Activated T-cell treated with anti-CD3 and anti-CD28 coated beads, Interleukin-2, amount 50 U/mL, for 72 hours (primary cell): ENCODE measurements around the gene ZNF12. TPM values are rescaled to one million over a fixed set of nuclear protein-coding genes. Genes with fewer than 3 reads are reported as not detected.
A peak's percentile ranks its signal among the peaks of the same experiment; 100 is the strongest.

ENCODE experiments used
- ATAC-seq, 2 donors: fragments of 150-1000 bp; cut with Tn5 transposase; replicated peaks in 1 of 2; 2 replicates each; pipeline ENCODE4 v1.10.0; 2021; ENCODE audit warnings: moderate library complexity in 2 of 2, mild to moderate bottlenecking in 1 of 2
- DNase-seq, 2 donors: peaks; one replicate each; pipeline ENCODE4 v3.0.0; 2021 to 2022; ENCODE audit warnings: mixed read lengths in 1 of 2
- H3K27ac Mint-ChIP-seq: one replicate; pipeline ENCODE4 v1.8.0; 2022; ENCODE audit warnings: mild to moderate bottlenecking, moderate library complexity, mixed read lengths
- H3K27me3 Mint-ChIP-seq: one replicate; pipeline ENCODE4 v1.8.0; 2022; ENCODE audit warnings: low read depth, mixed read lengths
- H3K36me3 Mint-ChIP-seq, 2 donors: one replicate each; pipeline ENCODE4 v1.8.0; 2022; ENCODE audit warnings: mixed read lengths in 2 of 2, mild to moderate bottlenecking in 1 of 2; ENCODE audit not compliant: insufficient read depth in 2 of 2
- H3K4me1 Mint-ChIP-seq: one replicate; pipeline ENCODE4 v1.8.0; 2022; ENCODE audit warnings: low read depth, mixed read lengths
- H3K4me3 Mint-ChIP-seq, 2 donors: one replicate each; pipeline ENCODE4 v1.8.0; 2022; ENCODE audit warnings: mild to moderate bottlenecking in 2 of 2, mixed read lengths in 2 of 2, moderate library complexity in 2 of 2
- H3K9me3 Mint-ChIP-seq, 2 donors: one replicate each; pipeline ENCODE4 v1.8.0; 2022; ENCODE audit warnings: mixed read lengths in 2 of 2
- total RNA-seq, 2 donors: library from RNA; stranded (reverse); gene quantifications; one replicate each; pipeline ENCODE4 v1.2.3, GENCODE V29; 2022

Gene ZNF12
- total RNA-seq, 2 donors from 2014 or later = 18.5 to 21.5 TPM

GRCh38 chr7:6649241-6649961, 57.3 kb downstream of the ZNF12 start:
- Mint-ChIP-seq H3K4me3 (no peak overlapping the region), H3K27ac (no peak overlapping the region), H3K27me3 (no peaks in the 10 kb centered on the region), H3K36me3 (peaks cover 6 to 25% of the 10 kb centered on the region in 2 donors), H3K4me1 (no peaks in the 10 kb centered on the region), H3K9me3 (peaks cover 0 to 2% of the 10 kb centered on the region in 2 donors)
- no peak for DNase-seq
- no peak for ATAC-seq

- Mint-ChIP-seq H3K9me3 (peaks cover 0 to 2% of the 10 kb centered on the region in 2 donors), H3K4me3 (no peak overlapping the region), H3K27ac (no peak overlapping the region), H3K27me3 (no peaks in the 10 kb centered on the region), H3K4me1 (no peaks in the 10 kb centered on the region), H3K36me3 (peaks cover 6 to 25% of the 10 kb centered on the region in 2 donors)
- DNase-seq (no peak), ATAC-seq (no peak)
These were observed 58.0 kb downstream of the ZNF12 start for GRCh38 chr7:6648815-6649104.

GRCh38 chr7:6648066-6648814, 58.5 kb downstream of the ZNF12 start:
- peaks cover 0 to 2% of the 10 kb centered on the region in 2 donors for H3K9me3 Mint-ChIP-seq

GRCh38 chr7:6647541-6647940, 59.2 kb downstream of the ZNF12 start:
- Mint-ChIP-seq H3K4me1 (no peaks in the 10 kb centered on the region), H3K27me3 (no peaks in the 10 kb centered on the region), H3K4me3 (no peak overlapping the region), H3K27ac (no peak overlapping the region), H3K36me3 (peaks cover 6 to 25% of the 10 kb centered on the region in 2 donors), H3K9me3 (peaks cover 0 to 2% of the 10 kb centered on the region in 2 donors)
- ATAC-seq = no peak
- DNase-seq = no peak

More at GRCh38 chr7:6648066-6648814, 58.5 kb downstream of the ZNF12 start:
- Mint-ChIP-seq H3K36me3 (peaks cover 6 to 25% of the 10 kb centered on the region in 2 donors), H3K27ac (no peak overlapping the region), H3K27me3 (no peaks in the 10 kb centered on the region), H3K4me3 (no peak overlapping the region), H3K4me1 (no peaks in the 10 kb centered on the region)
- no peak for ATAC-seq
- no peak for DNase-seq

- no peak overlapping the region for H3K4me3 Mint-ChIP-seq
- no peaks in the 10 kb centered on the region for H3K4me1 Mint-ChIP-seq
- peaks cover 0 to 2% of the 10 kb centered on the region in 2 donors for H3K9me3 Mint-ChIP-seq
- DNase-seq (no peak), ATAC-seq (no peak)
- H3K36me3 Mint-ChIP-seq = peaks cover 4 to 24% of the 10 kb centered on the region in 2 donors
- H3K27me3 Mint-ChIP-seq = no peaks in the 10 kb centered on the region
- no peak overlapping the region for H3K27ac Mint-ChIP-seq
These were observed 59.7 kb downstream of the ZNF12 start for GRCh38 chr7:6647080-6647479.

GRCh38 chr7:6646465-6646864, 60.3 kb downstream of the ZNF12 start:
- no peaks in the 10 kb centered on the region for H3K4me1 Mint-ChIP-seq
- no peaks in the 10 kb centered on the region for H3K27me3 Mint-ChIP-seq
- H3K4me3 Mint-ChIP-seq = no peak overlapping the region
- peaks cover 0 to 2% of the 10 kb centered on the region in 2 donors for H3K9me3 Mint-ChIP-seq
- ATAC-seq = peak in 1 of 2 donors; percentile 18
- peaks cover 4 to 23% of the 10 kb centered on the region in 2 donors for H3K36me3 Mint-ChIP-seq
- no peak overlapping the region for H3K27ac Mint-ChIP-seq
- DNase-seq = no peak

- Mint-ChIP-seq H3K27me3 (no peaks in the 10 kb centered on the region), H3K27ac (no peak overlapping the region)
- ATAC-seq = no peak
These were observed 62.0 kb downstream of the ZNF12 start for GRCh38 chr7:6644728-6645127.

GRCh38 chr7:6643915-6644625, 62.7 kb downstream of the ZNF12 start:
- DNase-seq = no peak
- Mint-ChIP-seq H3K27me3 (no peaks in the 10 kb centered on the region), H3K27ac (no peak overlapping the region), H3K4me1 (peaks cover 13% of the 10 kb centered on the region), H3K9me3 (peaks cover 0 to 2% of the 10 kb centered on the region in 2 donors), H3K36me3 (peaks cover 8 to 19% of the 10 kb centered on the region in 2 donors), H3K4me3 (no peak overlapping the region)
- ATAC-seq = no peak

More at GRCh38 chr7:6644728-6645127, 62.0 kb downstream of the ZNF12 start:
- peaks cover 8 to 18% of the 10 kb centered on the region in 2 donors for H3K36me3 Mint-ChIP-seq
- H3K9me3 Mint-ChIP-seq = peaks cover 0 to 2% of the 10 kb centered on the region in 2 donors
- H3K4me3 Mint-ChIP-seq = no peak overlapping the region
- peaks cover 6% of the 10 kb centered on the region for H3K4me1 Mint-ChIP-seq
- no peak for DNase-seq

- Mint-ChIP-seq H3K36me3 (peaks cover 7 to 18% of the 10 kb centered on the region in 2 donors), H3K9me3 (peaks cover 0 to 2% of the 10 kb centered on the region in 2 donors), H3K4me1 (peaks cover 22% of the 10 kb centered on the region), H3K27me3 (no peaks in the 10 kb centered on the region), H3K4me3 (no peak overlapping the region), H3K27ac (no peak overlapping the region)
- DNase-seq = no peak
- no peak for ATAC-seq
These were observed 63.7 kb downstream of the ZNF12 start for GRCh38 chr7:6642861-6643640.

GRCh38 chr7:6642239-6642839, 64.4 kb downstream of the ZNF12 start:
- no peak for DNase-seq
- H3K27me3 Mint-ChIP-seq = no peaks in the 10 kb centered on the region
- no peak for ATAC-seq
- peaks cover 26% of the 10 kb centered on the region for H3K4me1 Mint-ChIP-seq
- no peak overlapping the region for H3K27ac Mint-ChIP-seq
- peaks cover 0 to 2% of the 10 kb centered on the region in 2 donors for H3K9me3 Mint-ChIP-seq
- H3K36me3 Mint-ChIP-seq = peaks cover 7 to 15% of the 10 kb centered on the region in 2 donors
- H3K4me3 Mint-ChIP-seq = no peak overlapping the region

GRCh38 chr7:6641305-6642035, 65.3 kb downstream of the ZNF12 start:
- H3K9me3 Mint-ChIP-seq = peaks cover 0 to 2% of the 10 kb centered on the region in 2 donors
- no peak overlapping the region for H3K27ac Mint-ChIP-seq
- peaks cover 26% of the 10 kb centered on the region for H3K4me1 Mint-ChIP-seq
- DNase-seq (no peak), ATAC-seq (no peak)
- H3K4me3 Mint-ChIP-seq = no peak overlapping the region
- H3K36me3 Mint-ChIP-seq = peaks cover 7 to 17% of the 10 kb centered on the region in 2 donors
- no peaks in the 10 kb centered on the region for H3K27me3 Mint-ChIP-seq
